Embryonic facial prominence (tissue), 1 donor: ENCODE measurements around the gene SYT7.

Experiments
- DNase-seq: peaks from one replicate; pipeline ENCODE4 v3.0.0-alpha.2; 2016; ENCODE audit errors: extremely low spot score

The SYT7 gene

DNA sequence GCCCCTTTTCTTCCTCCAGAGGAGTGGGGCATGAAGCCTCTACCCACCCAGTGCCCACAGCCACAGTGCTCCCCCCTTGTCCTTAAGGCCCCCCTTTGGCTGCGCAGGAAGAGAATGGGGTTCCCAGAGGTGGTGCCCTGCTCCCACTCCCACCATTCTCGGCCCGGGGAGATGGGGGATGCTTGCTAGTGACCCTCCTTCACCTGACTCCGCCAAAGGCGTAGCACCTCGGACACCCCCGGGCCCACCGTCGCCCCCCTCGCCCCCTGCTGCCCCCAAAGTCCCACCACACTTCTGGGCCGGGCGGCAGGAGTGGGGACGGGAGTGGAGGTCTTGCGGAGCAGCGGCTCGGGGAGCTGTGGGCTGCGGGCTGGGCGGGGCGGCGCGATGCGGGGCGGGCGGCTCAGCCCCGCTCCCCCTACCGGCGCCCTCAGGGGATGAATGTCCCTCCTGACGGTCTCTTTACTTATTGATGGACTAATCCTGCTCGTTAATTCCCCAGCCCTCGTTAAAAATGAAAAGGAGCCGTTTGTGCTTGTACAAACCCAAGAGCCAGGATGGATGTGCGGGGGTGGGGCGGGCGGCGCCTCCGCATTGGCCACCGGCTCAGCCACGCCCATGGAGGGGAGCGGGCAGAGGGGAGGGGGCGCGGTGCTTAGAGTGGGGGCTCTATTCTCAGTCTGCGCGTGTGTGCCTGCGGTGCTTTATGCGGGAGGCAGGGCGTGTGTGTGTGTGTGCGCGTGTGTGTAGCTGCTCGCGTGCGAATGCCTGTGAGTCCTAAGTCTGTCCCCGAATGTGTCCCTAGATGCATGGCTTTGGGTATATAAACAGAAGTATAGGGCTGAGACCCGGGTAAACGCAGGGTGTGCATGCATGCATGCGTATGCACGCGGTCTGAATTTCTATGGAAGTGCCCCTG is 25.6 kb downstream of the SYT7 start:
- DNase-seq, result no peak

DNA sequence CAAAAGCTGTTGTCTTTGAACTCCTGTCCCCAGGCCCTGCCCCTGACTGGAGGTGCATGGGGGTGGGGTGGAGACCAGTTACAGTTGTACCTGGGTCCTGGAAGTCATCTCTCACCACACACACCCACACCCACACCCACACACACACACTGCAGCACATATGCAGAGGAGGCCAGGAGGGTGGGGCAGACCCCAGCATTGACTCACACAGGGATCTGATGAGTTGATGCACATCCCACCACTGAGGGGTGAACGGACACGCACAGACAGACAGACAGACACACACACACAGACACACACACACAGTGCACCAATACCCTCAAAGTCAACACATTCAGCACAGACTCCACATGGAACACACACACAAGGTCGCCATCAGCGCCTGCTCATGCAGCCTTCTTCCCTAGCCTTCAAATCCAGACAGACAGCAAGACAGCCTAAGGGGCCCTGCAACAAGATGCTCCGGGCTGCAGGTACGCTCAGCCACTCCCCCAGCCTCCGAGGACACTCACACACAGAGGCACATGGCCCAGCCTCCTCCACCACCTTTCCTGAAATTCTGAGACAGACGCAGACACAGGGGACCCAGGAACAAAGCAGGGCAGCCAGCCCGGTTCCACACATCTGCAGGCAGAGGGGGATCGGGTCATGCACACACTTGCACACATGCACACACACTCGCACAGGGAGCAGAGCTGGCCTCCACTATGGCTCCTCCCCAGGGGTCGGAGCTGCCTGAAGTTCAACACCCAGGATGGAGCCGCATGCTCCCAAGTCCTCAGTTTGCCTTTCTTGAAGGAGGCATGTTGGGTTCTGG is 26.5 kb downstream of the SYT7 start:
- DNase-seq, result no peak

DNA sequence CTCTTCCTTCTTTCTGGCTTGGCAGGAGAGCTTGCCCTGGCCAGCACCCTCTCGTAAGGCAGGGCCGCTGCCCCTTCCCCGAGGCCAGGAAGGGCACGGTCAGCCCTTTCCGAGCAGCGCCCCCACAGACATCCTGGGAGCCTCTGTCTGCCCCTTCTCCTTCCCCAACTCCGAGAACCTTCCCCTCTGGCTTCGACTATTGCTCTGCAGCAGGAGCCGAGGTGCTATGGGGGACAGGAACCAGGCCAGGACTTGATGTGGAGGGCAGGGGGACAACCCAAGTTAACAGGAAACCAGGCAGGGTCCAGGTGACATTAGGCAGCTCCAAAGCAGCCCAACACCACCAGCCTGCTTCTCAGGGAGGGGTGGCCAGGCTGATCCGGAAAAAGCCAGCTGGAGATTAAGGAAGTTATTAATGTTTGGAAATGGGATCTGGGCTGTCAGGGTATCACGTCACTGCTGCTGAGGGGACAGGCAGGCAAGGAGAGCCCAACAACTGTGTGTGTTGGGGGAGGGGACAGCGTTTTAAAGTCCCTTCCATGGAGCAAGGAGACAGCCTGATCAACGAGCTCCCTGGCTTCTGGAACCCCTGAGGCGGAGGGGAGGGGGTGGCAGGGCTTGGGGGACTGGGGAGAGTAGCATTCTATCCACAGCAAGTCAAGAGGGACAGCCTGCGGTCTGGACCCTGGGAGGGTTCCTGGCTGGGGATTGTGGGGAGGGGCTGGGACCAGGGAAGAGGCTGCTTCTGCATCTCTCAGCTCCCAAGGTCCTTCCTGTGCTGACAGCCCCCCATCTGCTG is 27.3 kb downstream of the SYT7 start:
- peak; percentile 20 for DNase-seq

DNA sequence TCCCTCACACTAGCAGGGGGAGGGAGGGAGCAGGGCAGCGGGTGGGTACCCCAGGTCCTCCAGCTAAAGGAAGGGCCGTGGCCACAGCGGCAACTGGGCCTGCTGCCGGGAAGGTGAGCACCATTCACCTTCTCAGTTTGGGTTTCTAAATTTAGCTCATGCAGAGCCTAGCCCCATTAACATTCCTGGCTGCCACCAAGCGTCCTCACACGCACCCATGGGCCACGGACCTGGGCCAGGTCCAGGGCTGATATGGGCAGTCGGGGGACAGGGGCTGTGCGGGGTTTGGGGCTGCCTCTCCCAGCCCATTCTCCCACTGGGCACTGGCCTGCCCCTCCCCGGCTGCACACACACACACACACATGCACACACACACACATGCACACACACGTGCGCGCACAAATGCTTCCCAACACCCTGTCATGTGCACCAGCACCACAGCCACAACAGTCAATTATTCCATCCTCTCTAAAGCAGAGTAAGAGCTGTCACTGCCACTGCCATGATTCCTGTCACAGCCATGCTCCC is 28.7 kb downstream of the SYT7 start:
- no peak for DNase-seq

DNA sequence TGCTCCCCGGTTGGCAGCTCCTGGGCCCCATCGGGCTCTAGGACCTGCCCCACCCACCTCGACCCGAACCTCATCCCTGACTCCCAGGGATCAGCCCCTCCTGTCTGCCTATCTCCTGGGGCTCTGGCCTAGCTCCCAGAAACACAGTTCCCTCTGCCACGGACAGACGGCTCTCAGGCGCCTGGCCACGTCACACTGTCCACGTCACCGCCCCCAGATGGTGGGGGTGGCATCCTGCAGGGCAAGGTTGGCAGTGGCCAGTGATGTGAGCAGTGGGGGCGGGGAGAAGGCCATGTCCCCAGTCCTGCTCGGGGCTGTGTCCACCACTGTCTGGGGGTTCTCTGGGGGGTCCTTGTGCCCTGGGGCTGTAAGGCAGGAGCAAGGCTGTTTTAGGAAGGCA is 29.2 kb downstream of the SYT7 start:
- no peak for DNase-seq

- no peak for DNase-seq
Observed at GRCh38 chr11:61550665-61551227, 30.1 kb downstream of the SYT7 start.

GRCh38 chr11:61549662-61550568 is 31.0 kb downstream of the SYT7 start:
- DNase-seq, result no peak

DNA sequence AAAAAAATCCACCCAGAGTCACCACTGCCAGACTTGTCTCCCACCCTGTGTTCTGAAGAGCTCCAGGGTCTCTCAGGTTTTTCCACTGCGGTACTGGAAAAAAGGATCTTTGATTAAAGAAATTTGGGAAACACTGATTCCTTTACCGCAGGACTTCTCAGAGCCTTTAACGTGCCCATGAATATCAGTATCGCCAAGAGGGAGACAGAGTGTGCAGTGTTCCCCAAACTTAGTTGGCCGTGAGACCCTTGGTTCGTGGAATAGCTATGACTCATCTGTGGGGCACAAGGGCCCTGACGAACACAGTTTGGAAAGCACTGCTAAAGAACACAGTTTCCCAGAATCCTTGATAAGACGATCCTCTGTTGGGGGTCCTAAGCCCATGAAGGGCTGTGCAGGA is 31.7 kb downstream of the SYT7 start:
- no peak for DNase-seq

DNA sequence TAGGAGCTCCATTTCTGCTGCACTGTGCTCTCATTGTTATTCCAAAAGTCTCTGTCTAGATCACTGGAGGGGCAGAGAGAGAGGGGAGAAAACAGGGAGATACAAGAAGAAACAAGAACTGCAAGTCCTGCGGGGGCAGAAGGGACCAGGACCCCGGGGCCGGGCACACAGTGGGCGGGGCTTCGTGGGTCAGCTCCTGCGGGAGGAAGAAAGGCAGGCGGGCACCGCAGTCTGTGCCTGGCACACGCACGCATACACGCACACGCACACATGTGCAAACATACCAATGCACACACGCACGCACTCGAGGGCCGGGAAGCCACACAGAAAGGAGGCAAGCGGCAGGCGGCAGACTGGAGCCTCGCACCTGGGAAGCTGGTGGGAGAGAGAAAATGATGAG is 33.6 kb downstream of the SYT7 start:
- DNase-seq, result no peak

GRCh38 chr11:61546663-61547062 is 34.2 kb downstream of the SYT7 start:
- DNase-seq, result no peak

DNA sequence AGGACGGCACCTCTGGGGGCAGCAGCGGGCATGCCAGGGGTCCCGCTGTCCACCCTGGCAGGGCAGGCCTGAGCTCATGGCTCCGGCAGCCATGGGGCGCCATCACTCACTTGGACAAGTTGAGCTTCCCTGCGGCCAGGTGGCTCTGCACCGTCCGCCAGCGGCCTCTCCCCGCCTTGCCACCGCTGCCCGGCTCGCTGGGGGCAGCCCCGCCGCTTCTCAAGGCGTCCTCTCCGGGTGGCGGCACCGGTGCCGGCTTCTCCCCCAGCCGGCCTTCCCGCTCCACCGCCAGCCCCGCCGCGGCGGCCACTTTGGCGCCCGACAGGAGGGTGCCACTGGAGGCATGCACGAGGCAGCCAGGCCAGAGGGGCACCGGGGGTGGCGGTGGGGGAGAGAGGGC is 35.0 kb downstream of the SYT7 start:
- no peak for DNase-seq

- DNase-seq, result no peak
Observed at GRCh38 chr11:61545341-61545740, 35.5 kb downstream of the SYT7 start.

DNA sequence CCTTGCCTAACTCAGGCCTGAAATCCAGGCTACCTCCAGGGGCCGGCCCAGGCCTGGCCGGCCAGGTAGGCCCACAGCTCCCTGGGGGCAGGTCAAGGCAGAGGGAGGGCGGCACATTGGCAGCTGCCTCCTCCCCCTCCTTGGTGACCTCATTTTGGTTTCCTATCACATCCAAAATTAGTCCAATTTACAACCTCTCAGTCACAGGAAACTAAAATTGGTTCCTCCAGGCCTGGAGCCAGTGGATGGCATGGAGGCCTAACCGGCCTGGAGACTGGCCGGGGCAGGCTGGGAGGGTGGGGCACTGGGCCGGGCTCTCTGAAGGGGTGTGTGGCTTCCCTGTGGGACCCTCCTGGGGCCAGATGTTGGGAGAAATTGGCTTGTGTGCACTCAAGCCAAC is 36.4 kb downstream of the SYT7 start:
- no peak for DNase-seq

DNA sequence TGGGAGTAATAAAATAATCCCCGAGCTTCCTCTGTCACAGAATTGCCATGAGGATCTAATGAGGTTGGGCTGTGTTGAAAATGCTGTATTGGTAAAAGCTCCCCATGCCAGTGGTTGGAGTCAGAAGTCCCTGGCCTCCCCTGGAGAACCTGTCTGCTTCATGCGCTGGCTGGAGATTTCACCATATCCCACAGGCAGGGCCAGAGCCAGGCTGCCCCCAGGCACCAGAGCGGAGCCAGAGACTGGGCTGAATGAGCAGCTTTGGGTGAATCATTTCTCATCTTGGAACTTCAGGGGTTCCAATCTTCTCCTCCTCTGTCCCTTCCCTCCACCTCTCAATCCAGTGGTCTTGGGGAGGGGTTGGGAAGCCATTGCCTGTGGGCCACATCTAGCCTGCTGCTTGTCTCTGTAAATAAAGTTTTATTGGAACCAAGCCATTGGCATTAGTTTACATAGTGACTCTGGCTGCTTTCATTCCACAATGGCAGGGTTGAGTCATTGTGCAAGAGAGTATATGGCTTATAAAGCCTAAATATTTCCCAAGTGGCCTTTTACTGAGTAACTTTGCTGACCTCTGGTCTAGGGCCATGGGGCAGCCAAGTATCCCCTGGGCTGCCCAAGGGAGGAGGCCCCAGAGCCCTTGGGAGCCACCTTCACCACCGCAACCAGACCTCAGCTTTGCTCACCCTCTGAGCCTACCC is 37.1 kb downstream of the SYT7 start:
- no peak for DNase-seq

DNA sequence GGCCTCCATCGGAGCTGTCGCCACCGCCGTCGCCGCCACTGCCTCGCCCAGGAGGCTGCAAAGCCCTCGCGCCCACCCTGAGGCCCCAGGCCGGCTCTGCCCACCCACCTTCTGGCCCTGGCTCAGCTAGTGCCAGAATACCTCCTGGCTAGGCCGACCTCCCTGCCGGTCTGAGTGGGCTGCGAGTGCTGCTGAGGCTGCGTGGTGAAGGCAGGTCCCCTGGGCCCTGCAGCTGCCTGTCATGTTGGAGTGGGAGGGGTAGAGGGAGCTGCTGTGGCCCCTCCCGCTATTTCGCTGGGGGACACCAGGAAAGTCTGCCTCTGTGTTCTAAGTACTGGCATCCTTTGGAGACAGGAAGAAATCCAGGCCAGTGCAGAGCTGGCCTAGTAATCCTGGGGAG is 38.2 kb downstream of the SYT7 start:
- no peak for DNase-seq

DNA sequence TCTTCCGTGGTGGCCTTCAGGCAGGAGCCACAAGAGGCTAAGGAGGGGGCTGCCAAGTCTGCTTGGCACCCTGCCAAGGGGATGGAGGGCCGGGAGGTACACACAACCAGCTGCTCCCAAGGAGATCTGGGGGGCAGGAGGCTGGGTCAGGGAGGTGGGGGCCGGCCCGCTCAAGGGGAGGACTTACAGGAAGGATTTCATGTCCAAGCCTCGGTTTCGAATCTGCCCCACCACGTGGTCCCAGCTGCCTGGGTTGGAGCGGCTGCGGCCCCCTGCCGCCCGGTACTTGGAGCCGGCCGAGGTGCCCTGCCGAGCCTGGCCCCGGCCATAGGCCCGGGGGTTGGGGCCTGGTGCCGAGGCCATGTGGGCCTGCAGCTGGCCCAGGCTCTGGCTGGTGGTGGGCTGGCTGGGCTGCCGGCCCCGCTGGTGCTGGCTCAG is 38.8 kb downstream of the SYT7 start:
- DNase-seq, result no peak

- no peak for DNase-seq
Observed at GRCh38 chr11:61541598-61541997, 39.3 kb downstream of the SYT7 start.

DNA sequence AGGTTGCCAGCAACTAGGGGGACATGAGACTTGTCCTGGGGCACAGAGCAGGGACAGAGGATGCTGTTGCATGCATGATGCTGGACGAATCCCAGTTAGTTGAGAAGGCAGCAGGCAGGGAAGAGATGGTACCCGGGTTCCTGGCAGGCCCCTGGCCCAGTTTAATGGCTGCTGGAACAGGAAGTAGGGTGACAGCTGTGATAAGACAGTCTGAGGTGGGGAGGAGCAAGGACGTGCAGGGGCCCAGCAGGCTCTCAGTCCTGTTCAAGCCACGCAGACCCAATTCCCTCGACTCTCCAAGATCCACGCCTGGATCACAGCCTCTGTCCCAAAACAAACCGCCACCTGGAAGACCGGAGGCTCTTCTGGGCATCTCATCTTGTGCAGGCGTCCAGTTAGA is 40.3 kb downstream of the SYT7 start:
- DNase-seq, result no peak

DNA sequence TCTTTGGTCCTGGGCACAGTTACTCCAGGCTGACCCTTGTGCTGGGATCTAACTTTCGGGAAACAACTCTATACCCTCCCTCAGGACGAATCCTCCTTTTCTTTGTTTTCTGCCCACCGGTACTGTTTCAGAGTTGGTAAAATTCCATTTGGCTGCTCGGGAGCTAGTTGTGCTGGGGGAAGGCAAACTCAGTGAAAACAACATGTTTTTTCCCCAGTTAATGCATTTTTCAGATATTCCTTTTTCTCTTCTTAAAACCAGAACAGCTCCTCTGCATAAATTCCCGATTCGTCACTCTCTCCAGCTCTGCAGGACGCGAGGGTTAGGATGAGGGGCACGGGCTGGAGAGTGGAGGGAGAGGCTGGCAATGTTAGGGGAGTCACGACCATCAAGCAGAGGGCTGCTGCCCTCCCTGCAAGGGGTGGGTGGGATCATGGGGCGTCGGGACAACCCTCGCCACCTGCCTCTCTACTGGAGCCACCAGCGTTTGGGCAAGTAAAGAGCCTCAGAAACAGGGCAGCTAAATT is 41.0 kb downstream of the SYT7 start:
- DNase-seq, result no peak

GRCh38 chr11:61539006-61539405 is 41.9 kb downstream of the SYT7 start:
- no peak for DNase-seq
